Measurements from ENCODE around the gene RNF212B. TPM values are rescaled to one million over a fixed set of nuclear protein-coding genes. Genes with fewer than 3 reads are reported as not detected.
A peak's percentile ranks its signal among the peaks of the same experiment; 100 is the strongest.

The RNF212B gene
- total and polyA plus RNA-seq, 2 of the 13 experiments (the other 11 are each of a cell fraction or from before 2014, with no cell fraction given): 0.05 TPM; not detected in 1

DNA sequence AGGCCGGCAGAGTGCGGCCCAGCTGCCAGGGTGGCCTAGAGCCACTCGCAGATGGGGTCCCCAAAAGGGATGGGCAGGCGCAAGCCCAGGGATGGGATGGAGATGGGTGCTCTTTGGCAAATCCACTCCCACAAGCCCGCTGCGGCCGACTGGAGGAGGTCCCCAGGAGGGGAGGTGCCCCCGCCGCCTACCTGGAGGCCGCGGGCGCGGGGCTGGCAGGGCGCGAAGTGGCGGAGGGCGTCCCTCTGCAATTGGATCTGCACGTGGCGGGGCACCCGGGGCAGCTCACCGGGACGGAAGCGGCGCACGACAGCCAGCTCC, 64.2 kb downstream of the RNF212B start (continued):
- TF ChIP-seq WIZ (CRISPR knock-in tag; IDR thresholded peaks at IDR 0.05): peak; percentile 92; the same call in 1 of the 2 replicates
- TF ChIP-seq, protein P1, sequence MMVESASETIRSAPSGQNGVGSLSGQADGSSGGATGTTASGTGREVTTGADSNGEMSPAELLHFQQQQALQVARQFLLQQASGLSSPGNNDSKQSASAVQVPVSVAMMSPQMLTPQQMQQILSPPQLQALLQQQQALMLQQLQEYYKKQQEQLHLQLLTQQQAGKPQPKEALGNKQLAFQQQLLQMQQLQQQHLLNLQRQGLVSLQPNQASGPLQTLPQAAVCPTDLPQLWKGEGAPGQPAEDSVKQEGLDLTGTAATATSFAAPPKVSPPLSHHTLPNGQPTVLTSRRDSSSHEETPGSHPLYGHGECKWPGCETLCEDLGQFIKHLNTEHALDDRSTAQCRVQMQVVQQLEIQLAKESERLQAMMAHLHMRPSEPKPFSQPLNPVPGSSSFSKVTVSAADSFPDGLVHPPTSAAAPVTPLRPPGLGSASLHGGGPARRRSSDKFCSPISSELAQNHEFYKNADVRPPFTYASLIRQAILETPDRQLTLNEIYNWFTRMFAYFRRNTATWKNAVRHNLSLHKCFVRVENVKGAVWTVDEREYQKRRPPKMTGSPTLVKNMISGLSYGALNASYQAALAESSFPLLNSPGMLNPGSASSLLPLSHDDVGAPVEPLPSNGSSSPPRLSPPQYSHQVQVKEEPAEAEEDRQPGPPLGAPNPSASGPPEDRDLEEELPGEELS (CRISPR knock-in tag; IDR thresholded peaks at IDR 0.05): peak; percentile 58
- TF ChIP-seq, protein P2, sequence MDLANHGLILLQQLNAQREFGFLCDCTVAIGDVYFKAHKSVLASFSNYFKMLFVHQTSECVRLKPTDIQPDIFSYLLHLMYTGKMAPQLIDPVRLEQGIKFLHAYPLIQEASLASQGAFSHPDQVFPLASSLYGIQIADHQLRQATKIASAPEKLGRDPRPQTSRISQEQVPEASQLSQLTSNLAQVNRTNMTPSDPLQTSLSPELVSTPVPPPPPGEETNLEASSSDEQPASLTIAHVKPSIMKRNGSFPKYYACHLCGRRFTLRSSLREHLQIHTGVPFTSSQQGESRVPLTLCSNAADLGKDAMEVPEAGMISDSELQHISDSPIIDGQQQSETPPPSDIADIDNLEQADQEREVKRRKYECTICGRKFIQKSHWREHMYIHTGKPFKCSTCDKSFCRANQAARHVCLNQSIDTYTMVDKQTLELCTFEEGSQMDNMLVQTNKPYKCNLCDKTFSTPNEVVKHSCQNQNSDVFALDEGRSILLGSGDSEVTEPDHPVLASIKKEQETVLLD (CRISPR knock-in tag; IDR thresholded peaks at IDR 0.05; ENCODE audit: low read depth): no peak
- TF ChIP-seq, protein P3, sequence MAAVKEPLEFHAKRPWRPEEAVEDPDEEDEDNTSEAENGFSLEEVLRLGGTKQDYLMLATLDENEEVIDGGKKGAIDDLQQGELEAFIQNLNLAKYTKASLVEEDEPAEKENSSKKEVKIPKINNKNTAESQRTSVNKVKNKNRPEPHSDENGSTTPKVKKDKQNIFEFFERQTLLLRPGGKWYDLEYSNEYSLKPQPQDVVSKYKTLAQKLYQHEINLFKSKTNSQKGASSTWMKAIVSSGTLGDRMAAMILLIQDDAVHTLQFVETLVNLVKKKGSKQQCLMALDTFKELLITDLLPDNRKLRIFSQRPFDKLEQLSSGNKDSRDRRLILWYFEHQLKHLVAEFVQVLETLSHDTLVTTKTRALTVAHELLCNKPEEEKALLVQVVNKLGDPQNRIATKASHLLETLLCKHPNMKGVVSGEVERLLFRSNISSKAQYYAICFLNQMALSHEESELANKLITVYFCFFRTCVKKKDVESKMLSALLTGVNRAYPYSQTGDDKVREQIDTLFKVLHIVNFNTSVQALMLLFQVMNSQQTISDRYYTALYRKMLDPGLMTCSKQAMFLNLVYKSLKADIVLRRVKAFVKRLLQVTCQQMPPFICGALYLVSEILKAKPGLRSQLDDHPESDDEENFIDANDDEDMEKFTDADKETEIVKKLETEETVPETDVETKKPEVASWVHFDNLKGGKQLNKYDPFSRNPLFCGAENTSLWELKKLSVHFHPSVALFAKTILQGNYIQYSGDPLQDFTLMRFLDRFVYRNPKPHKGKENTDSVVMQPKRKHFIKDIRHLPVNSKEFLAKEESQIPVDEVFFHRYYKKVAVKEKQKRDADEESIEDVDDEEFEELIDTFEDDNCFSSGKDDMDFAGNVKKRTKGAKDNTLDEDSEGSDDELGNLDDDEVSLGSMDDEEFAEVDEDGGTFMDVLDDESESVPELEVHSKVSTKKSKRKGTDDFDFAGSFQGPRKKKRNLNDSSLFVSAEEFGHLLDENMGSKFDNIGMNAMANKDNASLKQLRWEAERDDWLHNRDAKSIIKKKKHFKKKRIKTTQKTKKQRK (IDR thresholded peaks at IDR 0.05; ENCODE audit: low read length): no peak
- peak; percentile 90 for TF ChIP-seq KLF15 (CRISPR knock-in tag; IDR thresholded peaks at IDR 0.05; ENCODE audit: borderline replicate concordance)
- peak; percentile 53; the same call in 1 of the 2 replicates for TF ChIP-seq YEATS2 (CRISPR knock-in tag; IDR thresholded peaks at IDR 0.05; ENCODE audit: borderline replicate concordance)
- no peak for TF ChIP-seq CENPX (CRISPR knock-in tag; IDR thresholded peaks at IDR 0.05)
- peak; percentile 86 for TF ChIP-seq GATA4 (IDR thresholded peaks at IDR 0.05; ENCODE audit: borderline replicate concordance, low read depth)
- no peak for TF ChIP-seq SYNCRIP (IDR thresholded peaks at IDR 0.05; ENCODE audit: insufficient read depth, low read depth, low read length)
- TF ChIP-seq RARG (CRISPR knock-in tag; IDR thresholded peaks at IDR 0.05; ENCODE audit: low read depth): no peak; the same call in 1 of the 2 replicates
- no peak for TF ChIP-seq MBD4 (IDR thresholded peaks at IDR 0.05; ENCODE audit: borderline replicate concordance, low read length)
- TF ChIP-seq DNMT1 (CRISPR knock-in tag; IDR thresholded peaks at IDR 0.05): peak; percentile 86; the same call in 1 of the 2 replicates
- peak; percentile 60 for TF ChIP-seq ZBTB38 (CRISPR knock-in tag; IDR thresholded peaks at IDR 0.05)
- TF ChIP-seq ZSCAN22 (CRISPR knock-in tag; IDR thresholded peaks at IDR 0.05): peak; percentile 83; the same call in 1 of the 2 replicates
- peak; percentile 60; the same call in 1 of the 2 replicates for TF ChIP-seq ZKSCAN5 (CRISPR knock-in tag; IDR thresholded peaks at IDR 0.05)
- no peak for TF ChIP-seq SRSF4 (IDR thresholded peaks at IDR 0.05; ENCODE audit: low read depth, low read length, poor library complexity, severe bottlenecking)
- TF ChIP-seq PITX1 (CRISPR knock-in tag; IDR thresholded peaks at IDR 0.05): peak; percentile 83
- TF ChIP-seq HDAC1 (CRISPR knock-in tag; IDR thresholded peaks at IDR 0.05): no peak
- TF ChIP-seq ETV6 (CRISPR knock-in tag; conservative IDR thresholded peaks at IDR 0.05): peak; percentile 49; the same call in 1 of the 2 replicates
- TF ChIP-seq BHLHE40 (IDR thresholded peaks at IDR 0.05; ENCODE audit: low read length): no peak; the same call in 1 of the 2 replicates
- TF ChIP-seq KDM1A (CRISPR knock-in tag; IDR thresholded peaks at IDR 0.05): peak; percentile 67
- no peak for TF ChIP-seq NR2F6 (IDR thresholded peaks at IDR 0.05)
- peak; percentile 70 for TF ChIP-seq NR2F6 (CRISPR knock-in tag; IDR thresholded peaks at IDR 0.05)
- peak; percentile 8; the same call in 1 of the 2 replicates for TF ChIP-seq MED1 (CRISPR knock-in tag; IDR thresholded peaks at IDR 0.05)
- TF ChIP-seq, protein P4, sequence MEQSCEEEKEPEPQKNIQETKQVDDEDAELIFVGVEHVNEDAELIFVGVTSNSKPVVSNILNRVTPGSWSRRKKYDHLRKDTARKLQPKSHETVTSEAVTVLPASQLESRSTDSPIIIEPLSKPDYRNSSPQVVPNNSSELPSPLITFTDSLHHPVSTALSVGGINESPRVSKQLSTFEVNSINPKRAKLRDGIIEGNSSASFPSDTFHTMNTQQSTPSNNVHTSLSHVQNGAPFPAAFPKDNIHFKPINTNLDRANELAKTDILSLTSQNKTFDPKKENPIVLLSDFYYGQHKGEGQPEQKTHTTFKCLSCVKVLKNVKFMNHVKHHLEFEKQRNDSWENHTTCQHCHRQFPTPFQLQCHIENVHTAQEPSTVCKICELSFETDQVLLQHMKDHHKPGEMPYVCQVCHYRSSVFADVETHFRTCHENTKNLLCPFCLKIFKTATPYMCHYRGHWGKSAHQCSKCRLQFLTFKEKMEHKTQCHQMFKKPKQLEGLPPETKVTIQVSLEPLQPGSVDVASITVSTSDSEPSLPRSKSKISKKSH (CRISPR knock-in tag; IDR thresholded peaks at IDR 0.05; ENCODE audit: borderline replicate concordance): peak; percentile 96

All from HepG2 (cell line).